ENCODE measurements around the gene VPS13C. TPM values are rescaled to one million over a fixed set of nuclear protein-coding genes. Genes with fewer than 3 reads are reported as not detected.

VPS13C gene
- total RNA-seq, 2 donors from 2014 or later, result 28.7 to 47.2 TPM

- H3K4me1 Mint-ChIP-seq, result no peaks in the 10 kb centered on the region
- Histone ChIP-seq H3K4me1 (ENCODE audit: control insufficient read depth, insufficient read depth, low read length) (no peaks in the 10 kb centered on the region), H3K9ac (ENCODE audit: extremely low read depth, low read length, poor library complexity, severe bottlenecking) (no peak overlapping the region), H3K36me3 (ENCODE audit: control insufficient read depth, insufficient read depth, low read length) (no peaks in the 10 kb centered on the region), H3K9me3 (ENCODE audit: control insufficient read depth, low read length) (no peaks in the 10 kb centered on the region), H3K27me3 (ENCODE audit: control insufficient read depth, insufficient read depth, low read length, poor library complexity, severe bottlenecking) (no peaks in the 10 kb centered on the region), H3K27ac (ENCODE audit: low read depth, low read length) (no peak overlapping the region), H3K4me3 (ENCODE audit: low read length) (no peak overlapping the region)
- no peaks in the 10 kb centered on the region for H3K9me3 Mint-ChIP-seq
- no peak for TF ChIP-seq CTCF (conservative IDR thresholded peaks at IDR 0.05)
- peaks cover 17% of the 10 kb centered on the region for H3K36me3 Mint-ChIP-seq (ENCODE audit: low read depth)
- H3K27me3 Mint-ChIP-seq (ENCODE audit: insufficient read depth), result no peaks in the 10 kb centered on the region
- H3K4me3 Mint-ChIP-seq, result no peak overlapping the region
- no peak for DNase-seq
- no peak overlapping the region for H3K27ac Mint-ChIP-seq
These were observed 130.8 kb downstream of the VPS13C start for GRCh38 chr15:61929452-61929851.

GRCh38 chr15:61923173-61923572, 137.1 kb downstream of the VPS13C start:
- Mint-ChIP-seq H3K9me3 (no peaks in the 10 kb centered on the region), H3K27ac (no peak overlapping the region), H3K4me3 (no peak overlapping the region), H3K36me3 (ENCODE audit: low read depth) (peaks cover 10% of the 10 kb centered on the region), H3K4me1 (no peaks in the 10 kb centered on the region), H3K27me3 (ENCODE audit: insufficient read depth) (no peaks in the 10 kb centered on the region)
- TF ChIP-seq CTCF (conservative IDR thresholded peaks at IDR 0.05), result no peak
- no peak overlapping the region for H3K9ac ChIP-seq (ENCODE audit: extremely low read depth, low read length, poor library complexity, severe bottlenecking)
- H3K4me1 ChIP-seq (ENCODE audit: control insufficient read depth, insufficient read depth, low read length), result no peaks in the 10 kb centered on the region
- 87 to 100% methylated on average over 2 to 3 of the region's 3 CpGs for WGBS, 2 experiments (ENCODE audit: insufficient coverage in 1 of 2, insufficient read length in 1 of 2)
- no peak overlapping the region for H3K4me3 ChIP-seq (ENCODE audit: low read length)
- H3K27me3 ChIP-seq (ENCODE audit: control insufficient read depth, insufficient read depth, low read length, poor library complexity, severe bottlenecking), result no peaks in the 10 kb centered on the region
- H3K9me3 ChIP-seq (ENCODE audit: control insufficient read depth, low read length), result no peaks in the 10 kb centered on the region
- no peak overlapping the region for H3K27ac ChIP-seq (ENCODE audit: low read depth, low read length)
- H3K36me3 ChIP-seq (ENCODE audit: control insufficient read depth, insufficient read depth, low read length), result peaks cover 14% of the 10 kb centered on the region
- no peak for DNase-seq

GRCh38 chr15:61921093-61921492, 139.2 kb downstream of the VPS13C start:
- H3K4me3 Mint-ChIP-seq, result no peak overlapping the region
- Histone ChIP-seq H3K4me3 (ENCODE audit: low read length) (no peak overlapping the region), H3K27ac (ENCODE audit: low read depth, low read length) (no peak overlapping the region), H3K9me3 (ENCODE audit: control insufficient read depth, low read length) (no peaks in the 10 kb centered on the region), H3K36me3 (ENCODE audit: control insufficient read depth, insufficient read depth, low read length) (peaks cover 26% of the 10 kb centered on the region), H3K4me1 (ENCODE audit: control insufficient read depth, insufficient read depth, low read length) (no peaks in the 10 kb centered on the region), H3K27me3 (ENCODE audit: control insufficient read depth, insufficient read depth, low read length, poor library complexity, severe bottlenecking) (no peaks in the 10 kb centered on the region), H3K9ac (ENCODE audit: extremely low read depth, low read length, poor library complexity, severe bottlenecking) (no peak overlapping the region)
- H3K27ac Mint-ChIP-seq, result no peak overlapping the region
- H3K27me3 Mint-ChIP-seq (ENCODE audit: insufficient read depth), result no peaks in the 10 kb centered on the region
- no peak for TF ChIP-seq CTCF (conservative IDR thresholded peaks at IDR 0.05)
- DNase-seq, result no peak
- H3K9me3 Mint-ChIP-seq, result no peaks in the 10 kb centered on the region
- no peaks in the 10 kb centered on the region for H3K4me1 Mint-ChIP-seq
- 65% methylated on average over 1 of the region's 1 CpG; no CpG with 5 or more reads in 1 of the 2 experiments for WGBS, 2 experiments (ENCODE audit: insufficient coverage in 1 of 2, insufficient read length in 1 of 2)
- H3K36me3 Mint-ChIP-seq (ENCODE audit: low read depth), result peaks cover 17% of the 10 kb centered on the region
